ENCODE data around the gene IL17REL. TPM values are rescaled to one million over a fixed set of nuclear protein-coding genes. Genes with fewer than 3 reads are reported as not detected.
A peak's percentile ranks its signal among the peaks of the same experiment; 100 is the strongest.

IL17REL gene
- total RNA-seq, 1 donor from 2014 or later = not detected

GRCh38 chr22:50046019-50046415 is 33.5 kb upstream of the IL17REL start:
- no peak for DNase-seq (ENCODE audit: low spot score)

GRCh38 chr22:50045211-50046018 is 32.9 kb upstream of the IL17REL start:
- DNase-seq (ENCODE audit: low spot score) = no peak

- no peak for DNase-seq (ENCODE audit: low spot score)
Measured at GRCh38 chr22:50044485-50045118, 32.0 kb upstream of the IL17REL start.

- DNase-seq (ENCODE audit: low spot score) = no peak
Measured at GRCh38 chr22:50041361-50042065, 28.9 kb upstream of the IL17REL start.

GRCh38 chr22:50040717-50041116 is 28.2 kb upstream of the IL17REL start:
- no peak for DNase-seq (ENCODE audit: low spot score)

GRCh38 chr22:50039669-50040443 is 27.3 kb upstream of the IL17REL start:
- no peak for DNase-seq (ENCODE audit: low spot score)

- DNase-seq (ENCODE audit: low spot score) = no peak
Measured at GRCh38 chr22:50035976-50036724, 23.6 kb upstream of the IL17REL start.

GRCh38 chr22:50035131-50035881 is 22.7 kb upstream of the IL17REL start:
- no peak for DNase-seq (ENCODE audit: low spot score)

GRCh38 chr22:50034126-50035081 is 21.8 kb upstream of the IL17REL start:
- DNase-seq (ENCODE audit: low spot score) = no peak

- DNase-seq (ENCODE audit: low spot score) = no peak
Measured at GRCh38 chr22:50032941-50033601, 20.5 kb upstream of the IL17REL start.

DNA sequence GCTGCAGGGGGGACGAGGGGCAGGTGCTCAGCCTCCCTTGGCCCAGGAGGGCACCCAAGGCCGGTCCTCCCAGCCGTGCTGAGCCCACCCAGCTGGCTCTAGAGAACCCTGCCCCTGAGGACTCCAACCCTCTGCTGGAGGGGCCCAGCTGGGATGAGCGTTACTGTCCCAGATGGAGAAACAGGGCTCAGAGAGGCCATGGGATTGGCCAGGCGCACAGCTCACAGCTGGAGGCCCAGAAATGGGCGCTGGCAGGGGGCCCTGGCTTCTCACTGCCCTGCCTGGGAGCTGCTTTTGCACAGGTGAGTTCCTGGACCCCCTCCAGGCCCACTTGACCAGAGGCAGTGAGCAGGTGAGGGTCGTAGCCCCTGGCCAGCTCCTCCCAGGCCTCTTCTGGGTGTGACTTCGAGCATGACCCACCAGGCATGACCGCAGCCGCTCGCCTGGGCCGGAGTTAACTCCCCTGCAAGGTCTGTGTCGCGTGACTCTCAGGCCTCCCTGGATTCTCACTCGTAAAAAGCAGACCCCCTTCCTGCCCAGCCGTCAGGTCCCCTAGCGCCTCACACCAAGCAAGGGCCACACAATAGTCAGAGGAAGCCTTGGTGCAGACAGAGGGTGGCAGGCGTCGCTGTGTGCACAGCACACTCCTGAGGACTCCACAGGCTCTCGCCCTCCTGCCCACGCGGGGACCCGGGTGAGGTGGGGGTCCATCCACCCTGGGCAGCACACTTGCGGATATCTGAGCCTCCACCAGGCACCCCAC is 19.7 kb upstream of the IL17REL start:
- no peak for DNase-seq (ENCODE audit: low spot score)

GRCh38 chr22:50031189-50032091 is 18.9 kb upstream of the IL17REL start:
- no peak for DNase-seq (ENCODE audit: low spot score)

DNA sequence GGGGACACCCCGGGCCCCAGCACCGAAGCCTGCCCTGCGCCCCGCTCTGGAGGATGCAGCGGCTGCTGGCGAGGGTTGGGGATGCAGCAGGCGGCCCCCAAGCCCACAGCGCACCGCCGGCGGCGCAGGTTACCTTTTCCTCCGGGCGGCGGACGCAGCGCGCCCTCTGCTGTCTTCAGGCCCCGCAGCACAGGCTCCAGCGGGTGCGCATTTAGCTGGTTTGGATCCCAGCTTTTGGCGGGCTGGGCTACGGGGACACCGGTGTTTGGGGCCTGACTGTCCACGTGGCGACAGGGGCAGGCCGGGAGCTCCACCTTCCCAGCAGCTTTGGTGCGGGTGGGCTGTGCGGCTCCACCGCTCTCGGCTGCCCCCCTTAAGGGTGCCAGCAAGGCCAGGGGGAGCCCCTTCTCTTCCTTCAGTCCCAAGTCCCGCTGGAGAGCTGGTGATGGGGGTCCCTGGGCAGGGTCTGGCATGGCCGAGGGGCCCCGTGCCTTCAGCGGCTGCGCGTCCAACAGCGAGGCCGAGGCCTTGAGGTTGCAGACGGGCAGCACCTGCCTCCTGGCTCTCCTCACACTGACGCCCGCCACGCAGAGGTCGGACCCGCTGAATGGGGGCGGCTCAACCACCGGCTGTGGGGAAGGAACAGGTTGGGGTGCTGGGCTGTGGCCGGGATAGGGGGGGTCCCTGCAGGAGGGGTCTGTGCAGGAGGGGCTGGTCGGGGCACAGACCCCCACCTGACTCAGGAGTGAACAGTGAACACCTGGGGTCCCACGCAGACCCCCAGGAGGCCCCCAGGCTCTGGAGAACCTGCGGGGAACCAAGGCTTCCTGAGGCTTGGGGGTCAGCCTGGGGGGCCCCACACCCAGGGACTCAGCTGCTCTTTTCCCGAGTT is 18.0 kb upstream of the IL17REL start:
- peak; percentile 60 for DNase-seq (ENCODE audit: low spot score)

DNA sequence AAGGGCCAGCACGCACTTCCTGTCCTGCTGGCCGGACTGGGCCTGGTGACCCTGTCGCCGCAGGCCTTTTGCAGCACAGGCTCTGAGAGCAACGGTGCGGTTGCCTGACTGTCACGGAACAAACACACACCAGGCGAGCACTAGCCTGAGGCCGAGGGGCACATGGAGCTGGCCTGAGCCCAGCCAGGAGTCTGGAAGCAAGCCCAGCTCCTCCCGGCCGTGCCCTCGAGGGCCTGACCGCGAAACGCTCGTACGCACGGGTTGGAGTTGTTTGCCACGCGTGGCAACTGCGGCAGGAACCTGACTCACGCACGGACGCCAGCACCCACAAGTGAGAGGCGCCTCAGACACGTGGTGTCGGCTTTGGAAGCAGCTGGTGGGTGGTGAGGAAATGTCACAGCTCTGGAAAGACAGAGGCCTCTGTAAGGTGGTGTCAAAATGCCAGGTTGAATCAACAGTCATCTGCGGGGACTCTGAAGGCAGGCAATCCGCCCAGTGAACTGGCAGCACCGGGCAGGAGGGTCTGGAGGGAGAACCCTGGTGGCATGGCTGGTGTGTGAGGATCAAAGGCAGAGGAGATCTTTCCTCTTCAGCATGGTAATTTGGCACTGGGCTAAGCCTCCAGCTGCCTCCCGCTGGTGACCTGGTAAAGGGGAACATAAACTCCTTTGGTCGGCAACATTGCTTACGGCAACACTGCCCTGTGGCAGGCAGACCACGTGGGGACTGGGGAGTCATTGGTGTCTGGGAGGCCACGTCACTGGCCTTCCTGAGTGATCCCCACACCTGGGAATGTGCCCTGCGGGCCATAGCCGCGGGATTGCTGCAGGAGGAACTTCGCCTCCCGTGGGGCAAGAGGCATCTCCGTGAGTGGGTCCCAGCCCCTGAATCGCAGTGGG is 15.3 kb upstream of the IL17REL start:
- DNase-seq (ENCODE audit: low spot score) = no peak

DNA sequence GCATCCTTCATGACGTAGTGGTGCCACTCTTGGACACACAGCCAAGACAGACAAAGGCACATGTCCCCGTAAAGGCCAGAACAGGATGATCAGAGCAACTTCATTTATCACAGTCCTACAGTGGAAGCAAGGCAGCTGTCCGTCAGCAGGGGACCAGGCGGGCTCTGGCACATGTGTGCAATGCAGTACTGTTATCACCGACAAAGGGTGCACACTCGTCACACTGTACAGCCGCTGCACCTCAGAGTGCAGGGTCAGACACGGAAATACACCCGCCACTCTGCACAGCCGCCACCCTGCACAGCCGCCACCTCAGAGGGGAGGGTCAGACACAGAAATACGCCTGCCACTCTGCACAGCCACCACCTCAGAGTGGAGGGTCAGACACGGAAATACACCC is 13.4 kb upstream of the IL17REL start:
- no peak for DNase-seq (ENCODE audit: low spot score)
